ENCODE results near the gene NR2C2. TPM values are rescaled to one million over a fixed set of nuclear protein-coding genes. Genes with fewer than 3 reads are reported as not detected.
A peak's percentile ranks its signal among the peaks of the same experiment; 100 is the strongest.

Gene NR2C2
- total RNA-seq, 1 donor from 2014 or later: 56.0 TPM

DNA sequence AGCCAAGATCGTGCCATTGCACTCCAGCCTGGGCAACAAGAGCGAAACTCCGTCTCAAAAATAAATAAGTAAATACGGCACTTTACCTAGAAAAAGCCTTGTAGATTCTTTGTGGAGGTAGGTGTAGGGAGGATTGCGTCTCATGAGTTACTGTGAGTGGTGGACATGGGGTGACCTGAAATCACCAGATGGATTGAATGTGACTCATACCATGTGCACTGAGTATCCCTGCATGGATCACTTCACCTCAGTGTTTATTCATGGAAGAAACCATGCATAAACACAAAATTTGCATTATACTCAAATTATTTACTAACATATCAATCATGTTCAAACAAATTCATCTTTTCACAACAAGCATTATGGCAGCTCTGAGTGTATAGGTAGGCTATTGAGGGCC is 61.8 kb downstream of the NR2C2 start:
- no peak overlapping the region for H3K27ac Mint-ChIP-seq
- TF ChIP-seq, protein P1, sequence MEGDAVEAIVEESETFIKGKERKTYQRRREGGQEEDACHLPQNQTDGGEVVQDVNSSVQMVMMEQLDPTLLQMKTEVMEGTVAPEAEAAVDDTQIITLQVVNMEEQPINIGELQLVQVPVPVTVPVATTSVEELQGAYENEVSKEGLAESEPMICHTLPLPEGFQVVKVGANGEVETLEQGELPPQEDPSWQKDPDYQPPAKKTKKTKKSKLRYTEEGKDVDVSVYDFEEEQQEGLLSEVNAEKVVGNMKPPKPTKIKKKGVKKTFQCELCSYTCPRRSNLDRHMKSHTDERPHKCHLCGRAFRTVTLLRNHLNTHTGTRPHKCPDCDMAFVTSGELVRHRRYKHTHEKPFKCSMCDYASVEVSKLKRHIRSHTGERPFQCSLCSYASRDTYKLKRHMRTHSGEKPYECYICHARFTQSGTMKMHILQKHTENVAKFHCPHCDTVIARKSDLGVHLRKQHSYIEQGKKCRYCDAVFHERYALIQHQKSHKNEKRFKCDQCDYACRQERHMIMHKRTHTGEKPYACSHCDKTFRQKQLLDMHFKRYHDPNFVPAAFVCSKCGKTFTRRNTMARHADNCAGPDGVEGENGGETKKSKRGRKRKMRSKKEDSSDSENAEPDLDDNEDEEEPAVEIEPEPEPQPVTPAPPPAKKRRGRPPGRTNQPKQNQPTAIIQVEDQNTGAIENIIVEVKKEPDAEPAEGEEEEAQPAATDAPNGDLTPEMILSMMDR (IDR thresholded peaks at IDR 0.05; ENCODE audit: unreplicated experiment): no peak
- no peak overlapping the region for H3K4me3 Mint-ChIP-seq (ENCODE audit: low read depth)
- H3K27me3 Mint-ChIP-seq: no peaks in the 10 kb centered on the region
- H3K36me3 Mint-ChIP-seq (ENCODE audit: insufficient read depth): peaks cover 23% of the 10 kb centered on the region
- H3K9me3 Mint-ChIP-seq (ENCODE audit: low read depth): no peaks in the 10 kb centered on the region
- DNase-seq (ENCODE audit: low spot score, unreplicated experiment): no peak
- no peaks in the 10 kb centered on the region for H3K4me1 Mint-ChIP-seq (ENCODE audit: low read depth)

DNA sequence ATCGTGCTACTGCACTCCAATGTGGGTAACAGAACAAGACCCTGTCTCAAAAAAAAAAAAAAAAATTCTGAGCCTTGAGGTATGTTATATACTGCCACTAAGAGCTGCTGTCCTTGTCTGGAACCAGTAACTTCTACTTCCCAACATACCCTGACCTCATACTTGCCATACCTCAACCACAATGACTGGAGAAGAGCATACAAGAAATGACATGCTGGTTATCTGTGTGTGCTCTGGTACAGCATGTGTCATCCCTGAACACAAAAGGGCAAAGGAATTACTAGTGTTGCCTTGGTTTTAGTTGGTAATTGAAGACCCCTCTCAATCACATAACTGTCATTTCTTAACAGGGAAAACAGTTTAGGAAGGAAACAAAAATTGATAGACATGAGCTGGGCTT is 63.3 kb downstream of the NR2C2 start:
- no peak for DNase-seq (ENCODE audit: low spot score, unreplicated experiment)
- TF ChIP-seq, protein P1 (IDR thresholded peaks at IDR 0.05; ENCODE audit: unreplicated experiment): no peak
- Mint-ChIP-seq H3K9me3 (ENCODE audit: low read depth) (no peaks in the 10 kb centered on the region), H3K36me3 (ENCODE audit: insufficient read depth) (peaks cover 21% of the 10 kb centered on the region), H3K27me3 (no peaks in the 10 kb centered on the region), H3K27ac (no peak overlapping the region), H3K4me1 (ENCODE audit: low read depth) (no peaks in the 10 kb centered on the region), H3K4me3 (ENCODE audit: low read depth) (no peak overlapping the region)

DNA sequence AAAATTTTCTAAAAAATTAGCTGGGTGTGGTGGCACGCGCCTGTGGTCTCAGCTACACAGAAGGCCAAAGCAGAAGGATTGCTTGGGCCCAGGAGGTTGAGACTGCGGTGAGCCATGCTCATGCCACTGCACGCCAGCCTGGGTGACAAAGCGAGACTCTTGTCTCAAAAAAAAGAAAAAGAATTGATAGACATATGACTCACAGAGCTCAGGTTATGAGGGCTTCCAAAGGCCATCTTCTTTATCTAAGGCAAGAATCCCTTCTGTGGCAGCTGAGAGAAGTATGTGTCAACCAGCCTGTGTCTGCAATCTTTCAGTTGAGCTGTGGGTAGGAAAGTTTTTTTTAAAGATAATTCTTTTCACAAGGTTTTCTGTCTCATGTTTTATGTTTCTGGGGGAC is 63.8 kb downstream of the NR2C2 start:
- Mint-ChIP-seq H3K27ac (no peak overlapping the region), H3K4me1 (ENCODE audit: low read depth) (no peaks in the 10 kb centered on the region), H3K9me3 (ENCODE audit: low read depth) (no peaks in the 10 kb centered on the region), H3K36me3 (ENCODE audit: insufficient read depth) (peaks cover 25% of the 10 kb centered on the region), H3K4me3 (ENCODE audit: low read depth) (no peak overlapping the region), H3K27me3 (no peaks in the 10 kb centered on the region)
- DNase-seq (ENCODE audit: low spot score, unreplicated experiment): no peak
- TF ChIP-seq, protein P1 (IDR thresholded peaks at IDR 0.05; ENCODE audit: unreplicated experiment): no peak

DNA sequence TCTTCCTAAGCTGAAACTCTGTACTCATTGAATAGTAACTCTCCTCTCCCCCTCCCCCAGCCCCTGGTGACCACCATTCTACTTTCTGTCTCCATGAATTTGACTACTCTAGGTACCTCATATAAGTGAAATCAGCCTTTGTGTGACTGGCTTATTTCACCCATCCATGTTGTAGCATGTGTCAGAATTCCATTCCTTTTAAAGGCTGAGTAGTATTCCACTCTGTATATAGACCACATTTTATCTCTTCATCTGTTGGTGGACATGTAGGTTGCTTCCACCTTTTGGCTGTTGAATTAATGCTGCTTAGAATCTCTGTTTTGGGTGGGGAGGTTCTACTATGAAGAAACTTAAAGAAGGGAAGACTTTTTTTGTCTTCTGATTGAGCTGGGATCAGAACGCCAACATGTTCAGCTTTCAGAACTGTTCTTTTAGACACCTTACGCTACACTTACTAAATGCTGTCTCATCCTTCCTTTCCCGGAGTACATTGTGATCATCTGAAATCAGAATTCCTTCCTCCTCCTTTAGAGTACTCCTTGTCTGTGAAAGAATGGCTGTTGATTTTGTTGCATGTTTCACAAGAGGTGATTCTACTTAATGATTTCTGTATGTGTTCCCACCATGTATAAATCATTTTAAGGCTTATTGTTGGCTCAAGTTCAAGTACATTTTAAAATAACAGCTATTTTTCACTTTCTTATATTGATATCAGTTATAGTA is 67.4 kb downstream of the NR2C2 start:
- Mint-ChIP-seq H3K4me1 (ENCODE audit: low read depth) (no peaks in the 10 kb centered on the region), H3K36me3 (ENCODE audit: insufficient read depth) (peaks cover 34% of the 10 kb centered on the region), H3K27ac (no peak overlapping the region), H3K27me3 (no peaks in the 10 kb centered on the region), H3K4me3 (ENCODE audit: low read depth) (no peak overlapping the region), H3K9me3 (ENCODE audit: low read depth) (no peaks in the 10 kb centered on the region)
- DNase-seq (ENCODE audit: low spot score, unreplicated experiment): no peak
- TF ChIP-seq, protein P1 (IDR thresholded peaks at IDR 0.05; ENCODE audit: unreplicated experiment): no peak

DNA sequence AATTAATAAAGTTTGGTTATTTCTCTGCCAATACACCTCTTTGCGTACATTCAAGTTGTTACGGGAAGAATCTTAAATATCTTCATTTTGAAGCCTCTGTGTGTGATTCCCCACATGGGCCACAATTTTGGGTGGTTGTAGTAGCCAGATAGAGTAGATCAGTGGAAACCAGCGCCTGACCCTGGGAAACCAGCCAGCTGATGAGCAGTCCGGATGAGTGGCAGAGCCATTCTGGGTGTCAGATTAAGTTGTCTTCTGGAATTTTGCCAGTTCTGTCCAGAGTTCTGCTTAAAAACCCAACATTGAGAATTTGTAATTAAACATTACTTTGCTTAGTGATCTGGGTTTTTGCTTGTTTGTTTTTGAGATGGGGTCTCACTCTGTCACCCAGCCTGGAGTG is 68.1 kb downstream of the NR2C2 start:
- Mint-ChIP-seq H3K9me3 (ENCODE audit: low read depth) (no peaks in the 10 kb centered on the region), H3K27ac (peak overlapping the region; percentile 75), H3K4me1 (ENCODE audit: low read depth) (no peaks in the 10 kb centered on the region), H3K36me3 (ENCODE audit: insufficient read depth) (peaks cover 34% of the 10 kb centered on the region), H3K27me3 (no peaks in the 10 kb centered on the region), H3K4me3 (ENCODE audit: low read depth) (no peak overlapping the region)
- DNase-seq (ENCODE audit: low spot score, unreplicated experiment): no peak
- TF ChIP-seq, protein P1 (IDR thresholded peaks at IDR 0.05; ENCODE audit: unreplicated experiment): no peak

All from progenitor cell of endocrine pancreas (in vitro differentiated cells).